Measurements from ENCODE around the gene ZNF24.

The ZNF24 gene

GRCh38 chr18:35376393-35376741 lies 32.1 kb upstream of the ZNF24 start:
- no peaks in the 10 kb centered on the region for H3K36me3 ChIP-seq (ENCODE audit: insufficient read depth, low read length)
- H2AFZ ChIP-seq (ENCODE audit: low read depth, low read length), result peak overlapping the region; percentile 96
- no peaks in the 10 kb centered on the region for H3K9me3 ChIP-seq (ENCODE audit: low read length)
- H3K4me3 ChIP-seq (ENCODE audit: low read length), result peak overlapping the region; percentile 63
- no peaks in the 10 kb centered on the region for H3K4me1 ChIP-seq (ENCODE audit: insufficient read depth, low read length)
- peaks cover 7% of the 10 kb centered on the region for H3K27me3 ChIP-seq (ENCODE audit: insufficient read depth, low read length)

GRCh38 chr18:35374708-35375107 lies 30.5 kb upstream of the ZNF24 start:
- Histone ChIP-seq H2AFZ (ENCODE audit: low read depth, low read length) (no peak overlapping the region), H3K4me3 (ENCODE audit: low read length) (no peak overlapping the region), H3K4me1 (ENCODE audit: insufficient read depth, low read length) (no peaks in the 10 kb centered on the region), H3K9me3 (ENCODE audit: low read length) (no peaks in the 10 kb centered on the region), H3K36me3 (ENCODE audit: insufficient read depth, low read length) (no peaks in the 10 kb centered on the region), H3K27me3 (ENCODE audit: insufficient read depth, low read length) (peaks cover 7% of the 10 kb centered on the region)

DNA sequence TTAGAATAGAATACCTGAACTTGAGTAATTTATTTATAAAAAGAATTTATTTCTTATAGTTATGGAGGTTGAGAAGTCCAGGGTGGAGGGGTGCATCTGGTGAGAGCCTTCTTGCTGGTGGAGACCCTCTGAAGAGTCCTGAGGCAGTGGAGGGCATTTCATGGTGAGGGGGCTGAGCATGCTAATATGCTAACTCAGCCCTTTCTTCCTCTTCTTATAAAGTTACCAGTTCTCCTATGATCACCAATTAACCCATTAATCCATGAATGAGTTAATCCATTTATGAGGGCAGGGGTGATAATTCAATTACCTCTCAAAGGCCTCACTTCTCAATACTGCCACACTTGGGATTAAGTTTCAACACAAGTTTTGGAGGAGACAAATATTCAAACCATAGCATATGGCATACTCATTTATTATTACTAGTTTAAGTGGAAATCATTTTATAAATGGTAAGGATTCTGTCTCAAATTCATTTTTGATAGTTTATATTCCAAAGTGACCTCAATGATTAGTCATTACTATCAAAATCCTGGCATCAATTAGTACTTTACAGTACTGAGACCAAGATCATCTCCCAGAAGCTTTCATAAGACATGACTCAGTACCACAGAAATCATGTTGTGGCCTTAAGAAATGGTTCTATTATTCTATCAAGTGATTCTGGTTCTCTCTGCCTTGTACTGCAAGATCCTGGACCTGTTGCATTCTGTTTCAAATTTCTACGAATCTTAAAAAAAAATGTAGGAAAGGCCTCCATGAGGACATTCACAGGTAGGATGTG lies 27.4 kb upstream of the ZNF24 start:
- Histone ChIP-seq H3K4me1 (ENCODE audit: insufficient read depth, low read length) (no peaks in the 10 kb centered on the region), H3K4me3 (ENCODE audit: low read length) (no peak overlapping the region), H3K27me3 (ENCODE audit: insufficient read depth, low read length) (no peaks in the 10 kb centered on the region), H3K9me3 (ENCODE audit: low read length) (no peaks in the 10 kb centered on the region), H2AFZ (ENCODE audit: low read depth, low read length) (no peak overlapping the region), H3K36me3 (ENCODE audit: insufficient read depth, low read length) (no peaks in the 10 kb centered on the region)

DNA sequence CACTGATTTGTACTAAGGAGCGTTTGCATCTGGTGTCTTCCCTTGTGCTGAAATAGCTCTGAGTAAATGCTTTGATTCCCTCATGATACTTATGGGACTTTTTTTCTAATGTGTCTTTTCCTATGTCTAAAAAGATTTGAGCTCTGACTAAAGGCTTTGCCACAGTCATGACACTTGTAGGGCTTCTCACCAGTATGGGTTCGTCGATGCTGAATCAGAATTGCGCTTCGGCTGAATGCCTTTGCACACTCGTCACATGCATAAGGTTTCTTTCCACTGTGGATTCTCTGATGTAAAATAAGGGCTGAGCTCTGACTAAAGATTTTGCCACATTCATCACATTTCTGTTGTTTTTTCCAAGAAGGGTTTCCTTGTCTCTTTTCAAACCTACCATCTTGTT lies 24.9 kb upstream of the ZNF24 start:
- Histone ChIP-seq H2AFZ (ENCODE audit: low read depth, low read length) (no peak overlapping the region), H3K9me3 (ENCODE audit: low read length) (no peaks in the 10 kb centered on the region), H3K4me3 (ENCODE audit: low read length) (no peak overlapping the region), H3K4me1 (ENCODE audit: insufficient read depth, low read length) (no peaks in the 10 kb centered on the region), H3K36me3 (ENCODE audit: insufficient read depth, low read length) (no peaks in the 10 kb centered on the region), H3K27me3 (ENCODE audit: insufficient read depth, low read length) (no peaks in the 10 kb centered on the region)

DNA sequence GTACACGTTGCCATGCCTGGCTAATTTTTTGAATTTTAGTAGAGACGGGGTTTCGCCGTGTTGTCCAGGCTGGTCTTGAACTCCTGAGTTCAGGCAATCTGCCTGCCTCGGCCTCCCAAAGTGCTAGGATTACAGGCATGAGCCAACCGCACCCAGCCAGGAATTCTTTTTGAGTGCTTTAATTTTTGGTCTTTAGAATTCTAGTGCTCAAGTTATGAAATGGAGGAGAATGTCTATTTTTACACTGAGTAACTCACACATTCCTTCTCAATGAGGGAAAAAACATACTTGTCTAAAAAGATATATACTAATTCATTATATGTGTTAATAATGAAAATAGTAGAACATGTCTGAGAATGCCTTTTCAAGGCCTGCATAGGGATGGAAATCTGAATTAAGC lies 24.4 kb upstream of the ZNF24 start:
- Histone ChIP-seq H3K9me3 (ENCODE audit: low read length) (no peaks in the 10 kb centered on the region), H3K4me3 (ENCODE audit: low read length) (no peak overlapping the region), H3K36me3 (ENCODE audit: insufficient read depth, low read length) (no peaks in the 10 kb centered on the region), H3K27me3 (ENCODE audit: insufficient read depth, low read length) (no peaks in the 10 kb centered on the region), H2AFZ (ENCODE audit: low read depth, low read length) (no peak overlapping the region), H3K4me1 (ENCODE audit: insufficient read depth, low read length) (no peaks in the 10 kb centered on the region)

GRCh38 chr18:35362531-35362930 lies 18.3 kb upstream of the ZNF24 start:
- Histone ChIP-seq H3K4me3 (ENCODE audit: low read length) (no peak overlapping the region), H3K4me1 (ENCODE audit: insufficient read depth, low read length) (no peaks in the 10 kb centered on the region), H3K9me3 (ENCODE audit: low read length) (no peaks in the 10 kb centered on the region), H3K27me3 (ENCODE audit: insufficient read depth, low read length) (no peaks in the 10 kb centered on the region), H3K36me3 (ENCODE audit: insufficient read depth, low read length) (no peaks in the 10 kb centered on the region), H2AFZ (ENCODE audit: low read depth, low read length) (no peak overlapping the region)

- Histone ChIP-seq H3K9me3 (ENCODE audit: low read length) (no peaks in the 10 kb centered on the region), H3K4me1 (ENCODE audit: insufficient read depth, low read length) (no peaks in the 10 kb centered on the region), H3K27me3 (ENCODE audit: insufficient read depth, low read length) (no peaks in the 10 kb centered on the region), H3K36me3 (ENCODE audit: insufficient read depth, low read length) (no peaks in the 10 kb centered on the region), H2AFZ (ENCODE audit: low read depth, low read length) (no peak overlapping the region), H3K4me3 (ENCODE audit: low read length) (no peak overlapping the region)
These were observed 17.5 kb upstream of the ZNF24 start for GRCh38 chr18:35361570-35362321.

DNA sequence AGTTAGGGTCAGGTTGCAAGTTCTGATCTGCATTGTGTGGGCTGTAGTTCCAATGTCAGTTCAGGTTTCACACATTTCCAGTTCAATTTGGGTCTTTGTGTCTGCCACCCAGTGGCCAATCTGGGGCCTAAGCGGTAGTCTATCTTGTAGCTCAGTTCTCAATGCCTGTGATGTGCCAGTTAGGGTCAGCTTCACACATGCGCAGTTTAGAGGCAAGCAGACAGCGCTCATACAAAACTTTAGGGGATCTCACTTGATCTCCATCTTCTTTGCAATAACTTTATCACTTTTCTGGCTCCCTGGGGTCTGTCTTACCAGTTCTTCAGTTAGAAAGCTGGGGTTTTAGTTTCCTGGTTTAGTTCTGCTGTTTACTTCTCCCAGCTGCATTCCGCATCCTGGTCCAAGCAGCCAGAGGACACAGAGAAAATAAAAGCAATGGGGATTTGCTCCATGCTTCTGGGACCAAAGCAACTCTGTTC lies 11.0 kb upstream of the ZNF24 start:
- Histone ChIP-seq H3K9me3 (ENCODE audit: low read length) (peaks cover 7% of the 10 kb centered on the region), H2AFZ (ENCODE audit: low read depth, low read length) (peak overlapping the region; percentile 59), H3K36me3 (ENCODE audit: insufficient read depth, low read length) (no peaks in the 10 kb centered on the region), H3K4me1 (ENCODE audit: insufficient read depth, low read length) (no peaks in the 10 kb centered on the region), H3K27me3 (ENCODE audit: insufficient read depth, low read length) (no peaks in the 10 kb centered on the region), H3K4me3 (ENCODE audit: low read length) (peak overlapping the region; percentile 48)

DNA sequence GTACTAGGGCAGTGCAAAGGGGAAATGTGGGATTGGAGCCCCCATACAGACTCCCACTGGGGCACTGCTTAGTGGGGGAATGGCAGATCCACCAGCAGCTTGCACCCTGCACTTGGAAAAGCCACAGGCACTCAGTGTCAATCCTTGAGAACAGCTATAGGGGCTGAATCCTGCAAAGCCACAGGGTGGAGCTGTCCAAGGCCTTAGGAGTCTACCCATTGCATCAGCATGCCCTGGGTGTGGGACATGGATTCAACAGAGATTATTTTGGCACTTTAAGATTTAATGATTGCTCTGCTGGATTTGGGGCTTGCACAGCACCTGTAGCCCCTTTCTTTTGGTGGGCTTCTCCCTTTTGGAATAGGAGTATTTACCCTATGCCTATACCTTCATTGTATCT lies 8.6 kb upstream of the ZNF24 start:
- Histone ChIP-seq H3K27me3 (ENCODE audit: insufficient read depth, low read length) (no peaks in the 10 kb centered on the region), H3K9me3 (ENCODE audit: low read length) (peaks cover 7% of the 10 kb centered on the region), H2AFZ (ENCODE audit: low read depth, low read length) (no peak overlapping the region), H3K4me3 (ENCODE audit: low read length) (no peak overlapping the region), H3K4me1 (ENCODE audit: insufficient read depth, low read length) (no peaks in the 10 kb centered on the region), H3K36me3 (ENCODE audit: insufficient read depth, low read length) (no peaks in the 10 kb centered on the region)

DNA sequence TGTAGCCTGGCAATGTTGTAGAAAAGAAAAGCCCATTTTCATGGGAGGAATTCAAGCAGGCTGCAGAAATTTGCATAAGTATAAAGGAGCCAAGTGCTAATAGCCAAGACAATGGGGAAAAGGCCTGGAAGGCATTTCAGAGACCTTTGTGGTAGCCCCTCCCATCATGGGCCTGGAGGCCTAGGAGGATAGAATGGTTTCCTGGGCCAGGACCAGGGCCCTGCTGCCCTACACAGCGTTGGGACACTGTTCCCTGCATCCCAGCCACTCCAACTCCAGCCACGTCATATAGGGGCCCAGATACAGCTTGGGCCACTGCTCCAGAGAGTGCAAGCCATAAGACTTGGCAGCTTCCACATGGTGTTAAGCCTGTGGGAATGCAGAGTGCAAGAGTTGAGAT lies 8.1 kb upstream of the ZNF24 start:
- Histone ChIP-seq H2AFZ (ENCODE audit: low read depth, low read length) (no peak overlapping the region), H3K36me3 (ENCODE audit: insufficient read depth, low read length) (no peaks in the 10 kb centered on the region), H3K4me3 (ENCODE audit: low read length) (no peak overlapping the region), H3K9me3 (ENCODE audit: low read length) (peaks cover 7% of the 10 kb centered on the region), H3K4me1 (ENCODE audit: insufficient read depth, low read length) (no peaks in the 10 kb centered on the region), H3K27me3 (ENCODE audit: insufficient read depth, low read length) (no peaks in the 10 kb centered on the region)

DNA sequence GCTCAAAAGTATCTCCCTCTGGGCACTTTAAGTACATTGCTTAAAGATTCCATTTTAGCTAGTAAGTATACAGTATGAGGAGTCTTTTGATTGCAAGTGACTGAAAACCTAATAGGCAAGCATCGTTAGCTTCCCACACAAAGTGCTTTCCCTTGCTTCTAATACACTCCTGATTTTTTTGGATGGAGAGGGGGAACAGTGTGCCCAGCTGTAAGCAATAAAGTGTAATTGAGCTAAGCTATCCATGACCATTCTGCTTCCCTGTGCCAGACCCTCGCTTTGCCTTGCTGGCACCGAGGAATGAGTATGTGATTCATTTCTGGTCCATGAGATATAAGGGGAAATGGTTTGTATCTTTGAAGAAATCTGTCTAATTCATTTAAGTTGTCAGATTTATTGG lies 3.8 kb upstream of the ZNF24 start:
- Histone ChIP-seq H3K9me3 (ENCODE audit: low read length) (peaks cover 7% of the 10 kb centered on the region), H3K4me1 (ENCODE audit: insufficient read depth, low read length) (peaks cover 18% of the 10 kb centered on the region), H3K4me3 (ENCODE audit: low read length) (no peak overlapping the region), H2AFZ (ENCODE audit: low read depth, low read length) (no peak overlapping the region), H3K36me3 (ENCODE audit: insufficient read depth, low read length) (no peaks in the 10 kb centered on the region), H3K27me3 (ENCODE audit: insufficient read depth, low read length) (no peaks in the 10 kb centered on the region)

DNA sequence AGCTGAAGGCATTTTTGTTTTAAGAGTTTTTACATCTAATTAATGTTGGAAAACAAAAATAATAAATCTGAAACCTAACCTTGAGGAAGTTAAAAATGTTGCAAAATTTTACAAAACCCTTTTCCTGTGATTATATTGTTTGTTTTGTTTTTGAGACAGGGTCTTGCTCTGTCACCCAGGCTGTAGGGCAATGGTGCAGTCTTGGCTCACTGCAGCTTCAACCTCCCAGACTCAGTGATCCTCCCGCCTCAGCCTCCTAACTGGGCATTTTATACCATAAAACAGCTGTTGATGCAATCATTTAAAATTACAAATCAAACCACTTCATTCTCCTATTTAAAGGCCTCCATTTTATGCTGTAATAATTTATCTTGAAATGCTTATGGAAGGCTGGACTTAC lies 1.7 kb upstream of the ZNF24 start:
- Histone ChIP-seq H3K27me3 (ENCODE audit: insufficient read depth, low read length) (no peaks in the 10 kb centered on the region), H3K9me3 (ENCODE audit: low read length) (no peaks in the 10 kb centered on the region), H3K4me1 (ENCODE audit: insufficient read depth, low read length) (peaks cover 23% of the 10 kb centered on the region), H3K4me3 (ENCODE audit: low read length) (no peak overlapping the region), H3K36me3 (ENCODE audit: insufficient read depth, low read length) (peaks cover 2% of the 10 kb centered on the region), H2AFZ (ENCODE audit: low read depth, low read length) (no peak overlapping the region)

GRCh38 chr18:35345460-35345921 lies 1.3 kb upstream of the ZNF24 start:
- Histone ChIP-seq H3K36me3 (ENCODE audit: insufficient read depth, low read length) (peaks cover 6% of the 10 kb centered on the region), H3K4me3 (ENCODE audit: low read length) (peak overlapping the region; percentile 28)

More at GRCh38 chr18:35345460-35345921, 1.3 kb upstream of the ZNF24 start:
- H3K9me3 ChIP-seq (ENCODE audit: low read length), result no peaks in the 10 kb centered on the region
- H3K4me1 ChIP-seq (ENCODE audit: insufficient read depth, low read length), result peaks cover 23% of the 10 kb centered on the region
- H2AFZ ChIP-seq (ENCODE audit: low read depth, low read length), result peak overlapping the region; percentile 76
- H3K27me3 ChIP-seq (ENCODE audit: insufficient read depth, low read length), result no peaks in the 10 kb centered on the region
